ENCODE data around the gene NFKBIA.

DNA sequence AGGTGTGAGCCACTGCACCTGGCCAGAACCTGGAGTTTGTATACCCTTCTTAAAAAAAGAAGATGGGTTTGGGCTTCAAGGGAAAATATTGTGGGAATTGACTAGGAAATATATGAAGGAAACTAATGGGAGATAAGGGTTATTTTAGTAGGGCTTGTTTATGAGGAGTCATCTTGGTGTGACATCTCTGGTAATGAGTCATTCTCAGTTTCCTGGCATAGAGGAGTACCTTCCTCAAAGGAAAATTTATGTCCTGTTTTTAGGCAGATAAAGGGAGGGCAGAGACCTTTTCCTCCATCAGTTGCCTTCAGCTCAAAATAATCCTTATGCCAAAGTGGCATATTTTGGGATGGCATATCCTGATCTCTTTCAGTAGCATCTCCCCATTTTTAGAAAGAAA is 30.6 kb upstream of the NFKBIA start:
- TF ChIP-seq POLR2A (IDR thresholded peaks at IDR 0.05; ENCODE audit: low read depth) (no peak), POLR2AphosphoS5 (IDR thresholded peaks at IDR 0.05) (no peak), EP300 (IDR thresholded peaks at IDR 0.05) (no peak)
- TF ChIP-seq, protein P1, sequence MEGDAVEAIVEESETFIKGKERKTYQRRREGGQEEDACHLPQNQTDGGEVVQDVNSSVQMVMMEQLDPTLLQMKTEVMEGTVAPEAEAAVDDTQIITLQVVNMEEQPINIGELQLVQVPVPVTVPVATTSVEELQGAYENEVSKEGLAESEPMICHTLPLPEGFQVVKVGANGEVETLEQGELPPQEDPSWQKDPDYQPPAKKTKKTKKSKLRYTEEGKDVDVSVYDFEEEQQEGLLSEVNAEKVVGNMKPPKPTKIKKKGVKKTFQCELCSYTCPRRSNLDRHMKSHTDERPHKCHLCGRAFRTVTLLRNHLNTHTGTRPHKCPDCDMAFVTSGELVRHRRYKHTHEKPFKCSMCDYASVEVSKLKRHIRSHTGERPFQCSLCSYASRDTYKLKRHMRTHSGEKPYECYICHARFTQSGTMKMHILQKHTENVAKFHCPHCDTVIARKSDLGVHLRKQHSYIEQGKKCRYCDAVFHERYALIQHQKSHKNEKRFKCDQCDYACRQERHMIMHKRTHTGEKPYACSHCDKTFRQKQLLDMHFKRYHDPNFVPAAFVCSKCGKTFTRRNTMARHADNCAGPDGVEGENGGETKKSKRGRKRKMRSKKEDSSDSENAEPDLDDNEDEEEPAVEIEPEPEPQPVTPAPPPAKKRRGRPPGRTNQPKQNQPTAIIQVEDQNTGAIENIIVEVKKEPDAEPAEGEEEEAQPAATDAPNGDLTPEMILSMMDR (IDR thresholded peaks at IDR 0.05), result no peak
